SU-DHL-6 (cell line): ENCODE measurements around the gene RGS3.

Experiments used
- CTCF ChIP-seq: fragments of 200-600 bp; sonication (generic); IDR thresholded peaks from one replicate; pipeline ENCODE4 v1.5.1; 2017; ENCODE audit warnings: antibody characterized with exemption, mild to moderate bottlenecking, low read length, moderate library complexity; ENCODE audit not compliant: insufficient read depth, poor library complexity, severe bottlenecking
- EZH2phosphoT487 ChIP-seq: fragments of 200-600 bp; sonication (generic), shearing (Covaris generic); conservative IDR thresholded peaks from 2 replicates; pipeline ENCODE4 v1.6.1; 2018; ENCODE audit warnings: mild to moderate bottlenecking, antibody characterized with exemption, low read length, moderate library complexity, mixed read lengths

DNA sequence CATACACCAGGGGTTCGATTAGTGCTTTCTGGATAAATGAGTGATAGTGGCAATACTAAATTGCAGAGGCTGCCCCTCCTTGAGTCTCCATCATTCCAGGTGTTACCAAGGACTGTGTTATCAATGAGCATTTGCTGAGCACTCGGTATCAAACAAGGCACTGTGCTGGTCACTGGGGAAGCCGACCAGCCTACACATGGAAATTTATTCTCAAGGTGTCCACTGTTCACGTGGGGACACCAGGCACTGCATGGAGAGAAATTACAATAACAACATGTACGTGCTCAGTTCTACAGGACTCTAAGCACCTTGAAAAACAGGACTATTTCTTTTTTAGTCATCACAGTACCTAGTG lies 22.2 kb downstream of the RGS3 start:
- TF ChIP-seq CTCF (no peak), EZH2phosphoT487 (no peak)
